HEK293T (cell line): ENCODE data around the gene EML6.

Experiments used
- BHLHE40 ChIP-seq: fragments of 450-650 bp; IDR thresholded peaks from 2 replicates; pipeline ENCODE4 v1.6.1; 2016; ENCODE audit warnings: mild to moderate bottlenecking, moderate library complexity, borderline replicate concordance
- CTBP1 ChIP-seq: fragments of 450-650 bp; IDR thresholded peaks from 2 replicates; pipeline ENCODE4 v1.6.1; 2016; ENCODE audit warnings: borderline replicate concordance
- SP1 ChIP-seq: fragments of 450-650 bp; IDR thresholded peaks from 2 replicates; pipeline ENCODE4 v1.6.1; 2017

DNA sequence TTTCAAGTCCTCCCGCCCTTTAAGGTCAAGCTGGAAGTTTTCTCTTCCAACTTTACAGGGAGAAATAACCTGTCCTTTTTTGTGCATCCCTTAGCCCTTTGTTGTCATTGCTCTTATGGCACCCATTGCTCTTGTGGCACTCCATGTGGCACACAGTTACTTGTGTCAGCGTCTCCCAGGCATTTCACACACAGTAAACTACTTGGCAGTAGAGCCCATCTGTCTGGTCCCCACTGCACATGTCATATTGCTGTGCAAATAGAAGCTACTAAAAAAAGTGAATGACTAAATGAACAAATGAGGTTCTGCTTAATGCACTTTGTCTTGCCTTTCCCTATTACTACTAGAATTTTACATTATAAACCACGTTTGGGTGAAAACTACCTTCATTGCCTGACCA is 149.3 kb downstream of the EML6 start:
- TF ChIP-seq CTBP1 (no peak), SP1 (no peak), BHLHE40 (no peak)
